ENCODE results near the gene TRPM3.

The TRPM3 gene

DNA sequence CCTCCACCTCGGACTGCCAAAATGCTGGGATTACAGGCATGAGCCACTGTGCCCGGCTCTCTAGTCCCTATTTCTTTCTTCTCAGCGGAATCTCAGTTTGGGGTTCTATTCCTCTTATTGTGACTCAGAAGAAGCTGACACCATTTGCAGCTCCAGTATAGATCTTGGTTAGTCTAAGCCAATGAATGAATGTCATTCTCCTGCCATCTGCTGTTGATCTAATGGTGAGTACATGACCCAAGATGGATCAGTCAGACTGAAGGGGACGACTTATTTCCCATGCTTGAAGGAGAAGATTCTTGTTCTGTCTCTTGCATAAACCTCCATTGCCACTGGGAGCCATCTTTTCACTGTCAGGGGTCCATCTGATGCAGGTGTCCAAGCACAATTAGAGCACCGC lies 630.9 kb downstream of the TRPM3 start:
- H3K36me3 ChIP-seq (ENCODE audit: control insufficient read depth, insufficient read depth, low read length), result no peaks in the 10 kb centered on the region
- no peak overlapping the region for H3K4me3 ChIP-seq (ENCODE audit: low read length)
- H3K4me1 ChIP-seq (ENCODE audit: control insufficient read depth, insufficient read depth, low read length), result peaks cover 10% of the 10 kb centered on the region
- H3K27ac ChIP-seq (ENCODE audit: low read depth, low read length), result no peak overlapping the region
- no peak overlapping the region for H3K9ac ChIP-seq (ENCODE audit: low read length)
- no peaks in the 10 kb centered on the region for H3K27me3 ChIP-seq (ENCODE audit: control insufficient read depth, insufficient read depth, low read length)

DNA sequence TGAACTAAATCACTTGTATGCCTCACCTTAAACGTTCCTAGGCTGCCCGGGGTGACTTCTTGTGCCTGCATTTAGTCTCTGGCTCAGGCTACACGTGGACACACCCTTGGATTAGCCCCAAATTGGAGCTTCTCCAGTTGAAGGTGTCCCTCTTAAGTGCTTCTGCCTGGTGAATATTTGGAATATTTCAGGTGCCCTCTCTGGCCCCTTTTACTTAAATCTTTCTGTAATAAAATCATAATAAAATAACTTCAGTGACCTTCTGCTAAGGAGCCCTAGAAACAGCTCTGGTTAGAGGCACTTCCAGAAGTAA lies 632.7 kb downstream of the TRPM3 start:
- H3K4me3 ChIP-seq (ENCODE audit: low read length), result no peak overlapping the region
- no peaks in the 10 kb centered on the region for H3K27me3 ChIP-seq (ENCODE audit: control insufficient read depth, insufficient read depth, low read length)
- H3K4me1 ChIP-seq (ENCODE audit: control insufficient read depth, insufficient read depth, low read length), result peaks cover 14% of the 10 kb centered on the region
- no peaks in the 10 kb centered on the region for H3K36me3 ChIP-seq (ENCODE audit: control insufficient read depth, insufficient read depth, low read length)
- H3K9ac ChIP-seq (ENCODE audit: low read length), result no peak overlapping the region
- H3K27ac ChIP-seq (ENCODE audit: low read depth, low read length), result peak overlapping the region; percentile 12

DNA sequence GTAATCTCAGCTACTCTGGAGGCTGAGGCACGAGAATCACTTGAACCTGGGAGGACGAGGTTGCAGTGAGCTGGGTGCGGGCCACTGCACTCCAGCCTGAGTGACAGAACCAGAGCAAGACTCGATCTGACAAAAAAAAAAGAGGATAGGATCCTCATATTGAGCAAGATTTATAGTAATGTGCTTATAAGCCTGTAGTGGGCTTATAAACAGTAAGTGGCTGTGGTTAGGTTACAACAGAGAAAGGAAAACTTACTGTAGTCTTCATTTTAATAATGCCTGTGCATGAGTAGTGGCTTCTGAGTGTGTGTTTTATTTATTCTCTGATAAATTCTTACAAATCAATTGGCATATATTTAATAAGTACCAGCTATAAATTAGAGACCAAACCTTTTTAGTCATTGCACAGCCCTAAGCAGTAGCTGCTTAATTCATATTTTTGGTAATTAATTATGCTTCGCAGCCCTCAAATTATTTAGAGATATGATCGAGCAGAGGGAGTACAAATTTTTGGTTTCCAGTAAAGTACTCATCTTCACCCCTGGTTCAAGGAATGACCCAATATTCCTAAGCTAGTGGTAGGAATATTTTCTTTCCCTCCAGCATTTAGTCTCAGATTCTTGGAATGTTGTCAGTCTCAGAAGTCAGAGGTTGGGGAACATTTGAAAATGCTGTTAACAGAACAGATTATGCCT lies 633.2 kb downstream of the TRPM3 start:
- H3K36me3 ChIP-seq (ENCODE audit: control insufficient read depth, insufficient read depth, low read length), result no peaks in the 10 kb centered on the region
- no peak overlapping the region for H3K4me3 ChIP-seq (ENCODE audit: low read length)
- H3K4me1 ChIP-seq (ENCODE audit: control insufficient read depth, insufficient read depth, low read length), result peaks cover 14% of the 10 kb centered on the region
- H3K9ac ChIP-seq (ENCODE audit: low read length), result no peak overlapping the region
- H3K27me3 ChIP-seq (ENCODE audit: control insufficient read depth, insufficient read depth, low read length), result no peaks in the 10 kb centered on the region
- H3K27ac ChIP-seq (ENCODE audit: low read depth, low read length), result peak overlapping the region; percentile 12

DNA sequence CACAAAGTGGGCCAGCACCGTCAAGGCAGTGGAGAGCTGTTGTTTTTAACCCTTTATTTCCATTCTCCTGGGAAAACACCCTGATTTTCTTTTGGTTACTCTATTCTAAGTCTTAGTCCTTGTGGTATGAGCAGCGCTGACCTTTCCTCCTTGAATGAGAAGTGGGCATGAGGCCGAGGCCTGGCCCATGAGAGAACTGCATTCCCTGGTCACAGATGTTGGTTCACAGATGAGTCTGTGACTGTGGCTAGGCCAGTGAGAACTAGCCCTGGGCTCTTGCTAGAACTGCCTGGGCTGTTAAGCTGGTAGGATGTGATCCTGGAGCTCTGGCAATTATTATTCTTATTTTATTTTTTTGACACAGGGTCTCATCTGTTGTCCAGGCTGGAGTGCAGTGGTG lies 635.3 kb downstream of the TRPM3 start:
- H3K4me3 ChIP-seq (ENCODE audit: low read length), result no peak overlapping the region
- H3K4me1 ChIP-seq (ENCODE audit: control insufficient read depth, insufficient read depth, low read length), result peaks cover 19% of the 10 kb centered on the region
- no peaks in the 10 kb centered on the region for H3K27me3 ChIP-seq (ENCODE audit: control insufficient read depth, insufficient read depth, low read length)
- H3K36me3 ChIP-seq (ENCODE audit: control insufficient read depth, insufficient read depth, low read length), result no peaks in the 10 kb centered on the region
- no peak overlapping the region for H3K27ac ChIP-seq (ENCODE audit: low read depth, low read length)
- no peak overlapping the region for H3K9ac ChIP-seq (ENCODE audit: low read length)

DNA sequence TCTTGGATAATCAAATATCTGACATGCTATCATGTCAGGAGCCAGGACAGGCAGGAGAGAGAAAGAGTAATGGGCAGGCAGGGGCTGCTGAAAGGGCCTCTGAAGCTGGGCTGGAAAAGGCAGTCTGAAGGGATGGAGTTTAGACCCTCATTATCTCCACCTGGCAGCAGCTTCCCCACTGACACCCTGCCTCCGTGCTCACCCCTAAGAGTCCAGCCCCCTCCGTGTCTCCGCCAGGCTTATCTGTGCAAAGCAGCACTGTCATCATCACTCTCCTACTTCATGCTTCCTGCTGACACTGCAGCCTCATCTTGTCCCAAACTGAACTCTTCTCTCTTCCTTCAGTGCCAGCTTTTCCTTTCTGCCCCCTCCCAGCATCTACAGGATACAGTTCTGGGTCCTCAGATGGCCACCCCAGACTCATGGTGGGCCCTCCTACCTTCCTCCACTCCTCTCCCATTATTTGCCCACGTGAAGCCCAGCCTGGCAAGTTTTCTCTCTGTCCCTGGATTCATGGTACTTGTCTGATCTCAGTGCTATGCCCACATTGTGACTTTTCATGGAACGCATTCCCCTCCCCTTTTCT lies 636.1 kb downstream of the TRPM3 start:
- H3K9ac ChIP-seq (ENCODE audit: low read length), result no peak overlapping the region
- H3K4me1 ChIP-seq (ENCODE audit: control insufficient read depth, insufficient read depth, low read length), result peaks cover 24% of the 10 kb centered on the region
- H3K27me3 ChIP-seq (ENCODE audit: control insufficient read depth, insufficient read depth, low read length), result no peaks in the 10 kb centered on the region
- H3K4me3 ChIP-seq (ENCODE audit: low read length), result no peak overlapping the region
- no peaks in the 10 kb centered on the region for H3K36me3 ChIP-seq (ENCODE audit: control insufficient read depth, insufficient read depth, low read length)
- H3K27ac ChIP-seq (ENCODE audit: low read depth, low read length), result peak overlapping the region; percentile 2

DNA sequence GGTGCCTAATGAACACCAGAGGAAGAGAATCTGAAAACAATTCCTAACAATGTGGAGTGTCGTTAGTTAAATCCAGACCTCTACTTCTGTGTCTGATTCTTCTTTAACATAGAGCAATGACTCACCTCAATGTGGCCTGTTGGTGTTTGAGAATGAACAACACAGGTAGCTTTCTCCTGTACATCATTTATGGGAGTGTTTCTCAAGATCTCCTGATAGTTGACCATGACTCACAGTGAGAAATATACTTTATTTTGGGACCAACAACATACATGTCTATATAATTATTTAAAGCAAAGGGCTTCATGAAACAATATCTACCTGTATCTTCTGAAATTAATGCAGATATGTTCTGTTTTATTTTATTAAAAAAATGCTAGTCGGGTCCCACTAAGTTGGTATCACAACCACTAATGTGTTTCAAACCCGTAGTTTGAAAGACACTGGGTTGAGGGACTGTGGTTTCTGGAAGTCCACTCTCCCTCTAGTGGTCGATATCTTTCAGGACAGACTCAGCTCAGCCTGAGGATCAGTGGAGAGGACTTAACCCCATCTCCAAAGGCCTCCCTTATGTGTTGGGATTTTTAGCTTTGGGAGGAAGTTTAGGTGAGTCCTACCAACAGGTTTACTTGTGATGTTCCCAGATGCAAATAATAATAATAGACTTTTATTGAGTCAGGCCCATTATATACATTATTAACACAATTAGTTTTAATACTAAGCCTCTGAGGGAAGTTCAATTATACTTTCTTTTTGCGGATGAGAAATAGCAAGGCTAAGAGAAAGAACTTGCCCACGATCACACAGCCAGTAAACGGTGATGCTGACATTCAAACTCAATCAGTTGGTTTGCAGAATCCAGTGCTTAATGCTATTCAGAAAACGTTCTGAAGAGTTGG lies 636.9 kb downstream of the TRPM3 start:
- H3K4me3 ChIP-seq (ENCODE audit: low read length), result no peak overlapping the region
- H3K4me1 ChIP-seq (ENCODE audit: control insufficient read depth, insufficient read depth, low read length), result peaks cover 32% of the 10 kb centered on the region
- no peak overlapping the region for H3K9ac ChIP-seq (ENCODE audit: low read length)
- no peaks in the 10 kb centered on the region for H3K27me3 ChIP-seq (ENCODE audit: control insufficient read depth, insufficient read depth, low read length)
- no peaks in the 10 kb centered on the region for H3K36me3 ChIP-seq (ENCODE audit: control insufficient read depth, insufficient read depth, low read length)
- peak overlapping the region; percentile 2 for H3K27ac ChIP-seq (ENCODE audit: low read depth, low read length)

DNA sequence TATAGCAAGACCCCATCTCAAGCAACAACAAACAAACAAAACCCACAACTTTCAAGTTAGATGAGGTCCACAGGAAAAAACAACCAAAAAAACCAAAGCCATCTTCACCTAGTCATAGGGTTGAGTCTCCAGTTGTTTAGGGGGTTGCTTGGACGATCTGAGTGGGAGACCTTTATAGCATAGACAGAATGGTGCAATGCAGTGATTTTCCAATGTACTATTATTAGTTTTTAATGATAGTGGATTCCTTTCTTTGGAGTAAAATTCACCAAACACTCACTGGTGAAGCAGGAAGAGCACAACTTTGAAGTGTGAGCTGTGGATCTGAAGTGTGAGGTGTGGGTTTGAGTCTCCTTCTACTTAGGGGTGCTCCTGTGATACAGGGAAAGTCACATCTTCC lies 640.0 kb downstream of the TRPM3 start:
- peak overlapping the region; percentile 99 for H3K27ac ChIP-seq (ENCODE audit: low read depth, low read length)
- no peak overlapping the region for H3K9ac ChIP-seq (ENCODE audit: low read length)
- peaks cover 47% of the 10 kb centered on the region for H3K4me1 ChIP-seq (ENCODE audit: control insufficient read depth, insufficient read depth, low read length)
- H3K27me3 ChIP-seq (ENCODE audit: control insufficient read depth, insufficient read depth, low read length), result no peaks in the 10 kb centered on the region
- no peaks in the 10 kb centered on the region for H3K36me3 ChIP-seq (ENCODE audit: control insufficient read depth, insufficient read depth, low read length)
- no peak overlapping the region for H3K4me3 ChIP-seq (ENCODE audit: low read length)

DNA sequence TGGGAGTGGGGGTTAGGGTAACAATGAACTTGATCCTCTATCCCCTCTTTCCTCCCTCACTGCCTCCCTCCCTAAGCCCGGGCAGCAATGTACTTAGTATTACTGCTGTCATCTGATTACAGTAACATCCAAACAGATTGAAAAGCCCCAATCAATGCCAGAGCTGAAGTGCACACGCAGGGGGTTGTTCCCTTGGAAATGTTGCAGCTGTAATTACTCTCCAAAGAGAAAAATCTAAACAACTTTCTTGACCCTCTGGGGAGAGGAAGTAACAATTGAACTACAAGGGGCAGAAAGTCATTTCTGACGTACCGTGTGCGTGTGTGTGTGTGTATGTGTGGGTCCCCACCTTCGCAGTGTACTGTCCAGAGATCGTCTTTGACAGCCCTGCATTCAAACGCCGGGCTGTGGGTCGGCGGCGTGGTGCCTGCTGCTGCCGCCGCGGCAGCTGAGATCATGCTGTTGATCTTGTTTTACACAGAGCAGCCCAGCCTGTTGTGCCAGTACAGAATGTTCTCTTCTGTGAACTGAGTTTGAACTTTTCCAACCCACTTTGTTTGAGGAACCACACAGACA lies 640.9 kb downstream of the TRPM3 start:
- H3K27ac ChIP-seq (ENCODE audit: low read depth, low read length), result peak overlapping the region; percentile 99
- no peaks in the 10 kb centered on the region for H3K36me3 ChIP-seq (ENCODE audit: control insufficient read depth, insufficient read depth, low read length)
- peaks cover 44% of the 10 kb centered on the region for H3K4me1 ChIP-seq (ENCODE audit: control insufficient read depth, insufficient read depth, low read length)
- H3K27me3 ChIP-seq (ENCODE audit: control insufficient read depth, insufficient read depth, low read length), result no peaks in the 10 kb centered on the region
- H3K9ac ChIP-seq (ENCODE audit: low read length), result peak overlapping the region; percentile 33
- H3K4me3 ChIP-seq (ENCODE audit: low read length), result peak overlapping the region; percentile 23

DNA sequence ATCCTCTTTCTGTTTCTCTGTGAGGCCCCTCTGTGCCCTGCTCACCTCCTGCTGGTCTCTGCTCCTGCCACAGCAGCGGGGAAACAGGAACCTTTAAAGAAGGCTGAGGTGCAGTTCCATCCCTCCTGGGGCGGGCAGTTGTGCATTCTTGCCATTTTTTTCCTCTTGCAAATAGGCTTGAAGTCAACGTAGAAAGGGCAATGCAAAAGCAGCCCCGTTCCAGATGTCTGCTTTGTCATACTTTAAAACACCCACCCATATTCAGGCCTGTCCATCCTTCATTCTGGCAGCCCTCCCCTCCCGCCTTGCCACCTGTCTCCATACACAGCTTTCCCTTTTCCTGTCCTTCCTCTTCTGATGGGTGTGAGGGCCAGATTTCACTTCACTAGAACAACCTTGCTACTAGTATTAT lies 641.5 kb downstream of the TRPM3 start:
- H3K27ac ChIP-seq (ENCODE audit: low read depth, low read length), result peak overlapping the region; percentile 99

More for the DNA sequence above, 641.5 kb downstream of the TRPM3 start:
- H3K36me3 ChIP-seq (ENCODE audit: control insufficient read depth, insufficient read depth, low read length), result no peaks in the 10 kb centered on the region
- peak overlapping the region; percentile 23 for H3K4me3 ChIP-seq (ENCODE audit: low read length)
- H3K27me3 ChIP-seq (ENCODE audit: control insufficient read depth, insufficient read depth, low read length), result no peaks in the 10 kb centered on the region
- peaks cover 39% of the 10 kb centered on the region for H3K4me1 ChIP-seq (ENCODE audit: control insufficient read depth, insufficient read depth, low read length)
- peak overlapping the region; percentile 51 for H3K9ac ChIP-seq (ENCODE audit: low read length)

Data from rectal smooth muscle tissue (tissue), 1 donor.